ENCODE measurements around the gene GNAS. TPM values are rescaled to one million over a fixed set of nuclear protein-coding genes. Genes with fewer than 3 reads are reported as not detected.

GNAS gene
- total RNA-seq, 1 experiment from 2014 or later = 1,936 TPM

DNA sequence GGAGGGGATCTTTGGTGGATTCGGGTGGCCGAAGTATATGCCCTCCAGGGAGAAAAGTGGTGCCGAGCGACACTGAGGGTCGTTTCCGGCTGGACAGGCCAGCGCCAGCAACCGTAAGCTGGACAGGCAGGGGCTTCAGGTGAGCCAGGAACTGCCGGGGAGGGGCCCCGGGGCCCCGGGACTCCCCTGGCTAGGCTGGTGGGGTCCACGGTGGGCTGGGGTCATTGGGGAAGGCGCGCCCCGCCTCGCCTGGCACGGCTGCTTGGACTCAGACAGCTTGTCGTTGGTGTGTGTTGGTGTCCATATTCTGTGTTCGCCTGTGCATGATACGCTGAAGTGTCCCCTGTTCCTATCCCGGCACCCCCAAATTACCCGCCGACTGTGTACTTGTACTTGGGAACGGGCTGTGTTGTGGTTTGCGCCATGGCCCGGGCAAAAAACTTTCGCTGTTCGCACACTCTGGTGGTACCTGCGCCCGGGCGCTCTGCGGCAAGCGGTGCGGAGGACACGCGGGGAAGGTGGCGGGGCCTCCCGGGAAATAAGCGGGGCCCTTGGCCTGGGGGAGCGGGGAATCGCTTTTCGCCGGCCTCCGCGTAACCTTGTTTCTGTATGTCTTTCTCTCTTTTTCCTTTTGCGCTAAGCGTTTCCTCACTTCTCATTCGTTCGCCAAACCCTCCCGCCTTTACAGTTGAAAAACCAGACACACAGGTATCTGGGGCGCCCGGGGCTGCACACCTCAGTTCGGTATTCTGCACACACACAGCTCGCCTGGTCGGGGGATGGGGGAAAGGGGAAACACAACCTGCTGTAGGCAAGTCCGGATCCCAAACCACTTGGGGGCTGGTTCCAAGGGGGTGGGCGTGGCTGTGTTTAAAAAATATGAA, 3.2 kb downstream of the GNAS start:
- ChIA-PET POLR2A (no interaction called here), CTCF (interaction anchor here (1.0 kb wide), 1 partner anchor 14 kb away, joined by 3 read pairs; no protein-coding TSS in a partner anchor)
- Mint-ChIP-seq H3K36me3 (ENCODE audit: insufficient read depth, unreplicated experiment) (no peaks in the 10 kb centered on the region), H3K4me1 (ENCODE audit: low read depth, unreplicated experiment) (peaks cover 14% of the 10 kb centered on the region), H3K27me3 (ENCODE audit: insufficient read depth, unreplicated experiment) (peaks cover 12% of the 10 kb centered on the region), H3K9me3 (ENCODE audit: unreplicated experiment) (no peaks in the 10 kb centered on the region), H3K4me3 (ENCODE audit: unreplicated experiment) (peak overlapping the region; percentile 55), H3K27ac (ENCODE audit: unreplicated experiment) (no peak overlapping the region)
- Histone ChIP-seq H3K4me3 (ENCODE audit: low read depth, low read length) (peak overlapping the region; percentile 1; the same call in 1 of the 2 replicates), H3K9me3 (peaks cover 24% of the 10 kb centered on the region), H3K36me3 (ENCODE audit: control insufficient read depth, insufficient read depth, low read length) (no peaks in the 10 kb centered on the region), H3K27me3 (replicated peaks; ENCODE audit: control insufficient read depth, insufficient read depth, low read length) (0 out of 2 replicates have a peak, but pooled peaks cover 1% of the 10 kb centered on the region), H3K4me1 (no peaks in the 10 kb centered on the region)
- TF ChIP-seq, protein P1, sequence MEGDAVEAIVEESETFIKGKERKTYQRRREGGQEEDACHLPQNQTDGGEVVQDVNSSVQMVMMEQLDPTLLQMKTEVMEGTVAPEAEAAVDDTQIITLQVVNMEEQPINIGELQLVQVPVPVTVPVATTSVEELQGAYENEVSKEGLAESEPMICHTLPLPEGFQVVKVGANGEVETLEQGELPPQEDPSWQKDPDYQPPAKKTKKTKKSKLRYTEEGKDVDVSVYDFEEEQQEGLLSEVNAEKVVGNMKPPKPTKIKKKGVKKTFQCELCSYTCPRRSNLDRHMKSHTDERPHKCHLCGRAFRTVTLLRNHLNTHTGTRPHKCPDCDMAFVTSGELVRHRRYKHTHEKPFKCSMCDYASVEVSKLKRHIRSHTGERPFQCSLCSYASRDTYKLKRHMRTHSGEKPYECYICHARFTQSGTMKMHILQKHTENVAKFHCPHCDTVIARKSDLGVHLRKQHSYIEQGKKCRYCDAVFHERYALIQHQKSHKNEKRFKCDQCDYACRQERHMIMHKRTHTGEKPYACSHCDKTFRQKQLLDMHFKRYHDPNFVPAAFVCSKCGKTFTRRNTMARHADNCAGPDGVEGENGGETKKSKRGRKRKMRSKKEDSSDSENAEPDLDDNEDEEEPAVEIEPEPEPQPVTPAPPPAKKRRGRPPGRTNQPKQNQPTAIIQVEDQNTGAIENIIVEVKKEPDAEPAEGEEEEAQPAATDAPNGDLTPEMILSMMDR (IDR thresholded peaks at IDR 0.05; ENCODE audit: insufficient read depth in 1 of 2, low read depth in 1 of 2, low read length in 1 of 2, severe bottlenecking in 1 of 2, unreplicated experiment in 1 of 2) = no peak
- BruUV-seq (replicated peaks) = no TSS peak
- DNase-seq = peak; percentile 72 to 73
- intact Hi-C loops (cut with micrococcal nuclease; ENCODE audit: unreplicated experiment) = no loop called here

DNA sequence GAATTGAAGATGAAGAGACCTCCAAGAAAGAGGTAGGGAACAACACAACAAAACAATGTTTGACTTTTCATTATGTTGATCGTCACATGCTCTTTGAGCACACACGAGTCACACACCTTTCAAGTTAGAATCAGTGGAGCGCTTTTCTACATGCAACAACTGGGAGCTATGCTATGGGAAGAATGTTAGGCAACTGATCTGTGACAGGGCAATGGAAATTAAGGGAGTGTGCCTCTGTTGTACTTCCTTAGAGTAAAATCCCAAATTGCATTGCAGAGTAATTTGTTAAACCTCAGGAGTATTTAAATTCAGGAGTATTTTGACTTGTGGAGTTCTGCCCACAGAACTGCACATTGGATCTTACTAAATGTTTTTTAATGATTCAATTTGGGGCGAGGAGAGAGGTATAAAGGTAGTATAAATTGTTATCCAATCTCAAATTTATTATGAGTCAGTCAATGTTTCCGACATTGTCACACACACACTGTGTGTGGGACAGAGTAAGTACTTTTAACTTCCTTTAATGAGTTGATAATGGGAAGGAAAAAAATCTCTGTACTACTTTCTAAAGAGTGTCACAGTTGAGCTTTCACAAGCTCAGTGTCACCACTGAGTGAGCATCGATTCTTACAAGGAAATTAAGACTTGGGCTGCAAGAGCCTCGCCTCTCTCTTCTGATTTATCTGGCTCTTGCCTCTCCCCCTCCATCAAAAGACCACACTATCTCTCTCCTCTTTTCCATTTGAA, 10.7 kb downstream of the GNAS start:
- DNase-seq = peak in 1 of 2 experiments; percentile 12
- ChIA-PET CTCF (interaction anchor here (0.6 to 2.5 kb wide), 7 partner anchors 21 to 632 kb away, joined by 3 to 13 read pairs (median 3); no protein-coding TSS in a partner anchor), POLR2A (interaction anchor here (0.6 to 1.3 kb wide), 2 partner anchors 21 to 28 kb away, joined by 3 read pairs; no protein-coding TSS in a partner anchor)
- intact Hi-C loops (cut with micrococcal nuclease; ENCODE audit: unreplicated experiment) = no loop called here
- Mint-ChIP-seq H3K27ac (ENCODE audit: unreplicated experiment) (no peak overlapping the region), H3K4me1 (ENCODE audit: low read depth, unreplicated experiment) (no peaks in the 10 kb centered on the region), H3K9me3 (ENCODE audit: unreplicated experiment) (no peaks in the 10 kb centered on the region), H3K4me3 (ENCODE audit: unreplicated experiment) (no peak overlapping the region), H3K27me3 (ENCODE audit: insufficient read depth, unreplicated experiment) (peaks cover 27% of the 10 kb centered on the region), H3K36me3 (ENCODE audit: insufficient read depth, unreplicated experiment) (no peaks in the 10 kb centered on the region)
- Histone ChIP-seq H3K4me1 (no peaks in the 10 kb centered on the region), H3K4me3 (ENCODE audit: low read depth, low read length) (no peak overlapping the region), H3K27me3 (replicated peaks; ENCODE audit: control insufficient read depth, insufficient read depth, low read length) (no peaks in the 10 kb centered on the region), H3K36me3 (ENCODE audit: control insufficient read depth, insufficient read depth, low read length) (no peaks in the 10 kb centered on the region), H3K9me3 (no peaks in the 10 kb centered on the region)
- TF ChIP-seq, protein P1 (IDR thresholded peaks at IDR 0.05; ENCODE audit: insufficient read depth in 1 of 2, low read depth in 1 of 2, low read length in 1 of 2, severe bottlenecking in 1 of 2, unreplicated experiment in 1 of 2) = no peak
- no TSS peak for BruUV-seq (replicated peaks)

DNA sequence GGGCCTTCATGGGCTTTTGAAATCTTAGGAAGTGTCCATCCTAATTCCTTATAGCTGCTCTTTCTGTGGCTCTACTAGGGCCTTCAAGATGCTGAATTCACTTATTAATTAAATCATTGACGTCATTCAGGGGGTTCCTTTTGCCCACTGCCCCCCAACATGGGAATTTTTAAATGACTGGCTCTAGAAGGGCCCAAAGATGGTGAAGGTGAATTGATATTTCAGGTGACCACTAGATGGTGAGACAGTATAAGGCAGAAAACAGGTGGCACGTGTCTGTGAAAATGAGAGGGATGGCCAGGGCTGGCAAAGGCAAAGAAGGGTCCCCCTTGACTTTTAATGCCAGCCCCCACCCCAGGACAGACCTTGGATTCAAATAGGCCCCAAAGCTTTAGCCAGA, 11.8 kb downstream of the GNAS start:
- Histone ChIP-seq H3K4me1 (no peaks in the 10 kb centered on the region), H3K27me3 (replicated peaks; ENCODE audit: control insufficient read depth, insufficient read depth, low read length) (no peaks in the 10 kb centered on the region), H3K36me3 (ENCODE audit: control insufficient read depth, insufficient read depth, low read length) (no peaks in the 10 kb centered on the region), H3K4me3 (ENCODE audit: low read depth, low read length) (no peak overlapping the region), H3K9me3 (no peaks in the 10 kb centered on the region)
- H3K27ac Mint-ChIP-seq (ENCODE audit: unreplicated experiment) = no peak overlapping the region
- no peaks in the 10 kb centered on the region for H3K36me3 Mint-ChIP-seq (ENCODE audit: insufficient read depth, unreplicated experiment)
- H3K27me3 Mint-ChIP-seq (ENCODE audit: insufficient read depth, unreplicated experiment) = peaks cover 25% of the 10 kb centered on the region
- H3K9me3 Mint-ChIP-seq (ENCODE audit: unreplicated experiment) = no peaks in the 10 kb centered on the region
- no peaks in the 10 kb centered on the region for H3K4me1 Mint-ChIP-seq (ENCODE audit: low read depth, unreplicated experiment)
- BruUV-seq (replicated peaks) = no TSS peak
- TF ChIP-seq, protein P1 (IDR thresholded peaks at IDR 0.05; ENCODE audit: insufficient read depth in 1 of 2, low read depth in 1 of 2, low read length in 1 of 2, severe bottlenecking in 1 of 2, unreplicated experiment in 1 of 2) = peak; percentile 63 to 71
- intact Hi-C loops (cut with micrococcal nuclease; ENCODE audit: unreplicated experiment) = loop anchor here (1.0 kb wide), 1 partner anchor 632 kb away; no protein-coding TSS in a partner anchor
- peak; percentile 43 to 51 for DNase-seq
- ChIA-PET POLR2A (no interaction called here), CTCF (interaction anchor here (0.7 to 2.5 kb wide), 3 partner anchors 318 to 631 kb away, joined by 3 to 13 read pairs (median 4); no protein-coding TSS in a partner anchor)
- H3K4me3 Mint-ChIP-seq (ENCODE audit: unreplicated experiment) = no peak overlapping the region
